ENCODE results near the gene ADGRA1. TPM values are rescaled to one million over a fixed set of nuclear protein-coding genes. Genes with fewer than 3 reads are reported as not detected.

Gene ADGRA1
- total and polyA plus RNA-seq, 2 experiments from 2014 or later: 0.23 to 0.52 TPM

DNA sequence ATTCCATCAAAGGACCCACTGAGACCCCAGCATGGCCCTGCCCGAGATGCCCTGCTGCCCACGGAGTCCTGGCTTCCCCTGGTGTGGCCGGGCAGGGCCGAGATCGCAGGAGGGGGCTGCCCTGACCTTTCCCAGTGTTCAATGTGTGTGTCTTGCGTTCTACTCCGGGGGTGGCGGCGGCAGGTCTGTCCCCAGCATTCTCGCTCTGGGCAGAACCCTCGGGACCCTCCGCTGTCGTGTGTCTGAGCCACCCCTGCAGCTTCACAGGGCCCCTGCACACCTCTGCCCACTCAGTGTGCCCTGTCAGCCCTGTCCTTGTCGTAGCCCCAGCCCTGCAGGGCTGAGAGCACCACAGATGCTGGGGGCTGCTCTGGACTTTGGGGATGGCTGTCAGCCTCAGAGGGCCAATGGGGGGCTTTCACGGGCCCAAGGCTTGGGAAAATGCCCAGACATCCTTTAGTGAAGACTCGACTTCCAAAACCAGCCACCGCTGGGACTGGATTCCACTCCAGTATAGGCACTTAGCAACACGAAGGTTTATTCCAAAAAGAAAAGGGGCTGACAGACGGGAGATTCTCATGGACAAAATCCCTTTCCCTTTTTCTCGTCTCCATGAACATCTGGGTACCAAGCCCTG is 42.3 kb downstream of the ADGRA1 start (continued):
- TF ChIP-seq, protein P1, sequence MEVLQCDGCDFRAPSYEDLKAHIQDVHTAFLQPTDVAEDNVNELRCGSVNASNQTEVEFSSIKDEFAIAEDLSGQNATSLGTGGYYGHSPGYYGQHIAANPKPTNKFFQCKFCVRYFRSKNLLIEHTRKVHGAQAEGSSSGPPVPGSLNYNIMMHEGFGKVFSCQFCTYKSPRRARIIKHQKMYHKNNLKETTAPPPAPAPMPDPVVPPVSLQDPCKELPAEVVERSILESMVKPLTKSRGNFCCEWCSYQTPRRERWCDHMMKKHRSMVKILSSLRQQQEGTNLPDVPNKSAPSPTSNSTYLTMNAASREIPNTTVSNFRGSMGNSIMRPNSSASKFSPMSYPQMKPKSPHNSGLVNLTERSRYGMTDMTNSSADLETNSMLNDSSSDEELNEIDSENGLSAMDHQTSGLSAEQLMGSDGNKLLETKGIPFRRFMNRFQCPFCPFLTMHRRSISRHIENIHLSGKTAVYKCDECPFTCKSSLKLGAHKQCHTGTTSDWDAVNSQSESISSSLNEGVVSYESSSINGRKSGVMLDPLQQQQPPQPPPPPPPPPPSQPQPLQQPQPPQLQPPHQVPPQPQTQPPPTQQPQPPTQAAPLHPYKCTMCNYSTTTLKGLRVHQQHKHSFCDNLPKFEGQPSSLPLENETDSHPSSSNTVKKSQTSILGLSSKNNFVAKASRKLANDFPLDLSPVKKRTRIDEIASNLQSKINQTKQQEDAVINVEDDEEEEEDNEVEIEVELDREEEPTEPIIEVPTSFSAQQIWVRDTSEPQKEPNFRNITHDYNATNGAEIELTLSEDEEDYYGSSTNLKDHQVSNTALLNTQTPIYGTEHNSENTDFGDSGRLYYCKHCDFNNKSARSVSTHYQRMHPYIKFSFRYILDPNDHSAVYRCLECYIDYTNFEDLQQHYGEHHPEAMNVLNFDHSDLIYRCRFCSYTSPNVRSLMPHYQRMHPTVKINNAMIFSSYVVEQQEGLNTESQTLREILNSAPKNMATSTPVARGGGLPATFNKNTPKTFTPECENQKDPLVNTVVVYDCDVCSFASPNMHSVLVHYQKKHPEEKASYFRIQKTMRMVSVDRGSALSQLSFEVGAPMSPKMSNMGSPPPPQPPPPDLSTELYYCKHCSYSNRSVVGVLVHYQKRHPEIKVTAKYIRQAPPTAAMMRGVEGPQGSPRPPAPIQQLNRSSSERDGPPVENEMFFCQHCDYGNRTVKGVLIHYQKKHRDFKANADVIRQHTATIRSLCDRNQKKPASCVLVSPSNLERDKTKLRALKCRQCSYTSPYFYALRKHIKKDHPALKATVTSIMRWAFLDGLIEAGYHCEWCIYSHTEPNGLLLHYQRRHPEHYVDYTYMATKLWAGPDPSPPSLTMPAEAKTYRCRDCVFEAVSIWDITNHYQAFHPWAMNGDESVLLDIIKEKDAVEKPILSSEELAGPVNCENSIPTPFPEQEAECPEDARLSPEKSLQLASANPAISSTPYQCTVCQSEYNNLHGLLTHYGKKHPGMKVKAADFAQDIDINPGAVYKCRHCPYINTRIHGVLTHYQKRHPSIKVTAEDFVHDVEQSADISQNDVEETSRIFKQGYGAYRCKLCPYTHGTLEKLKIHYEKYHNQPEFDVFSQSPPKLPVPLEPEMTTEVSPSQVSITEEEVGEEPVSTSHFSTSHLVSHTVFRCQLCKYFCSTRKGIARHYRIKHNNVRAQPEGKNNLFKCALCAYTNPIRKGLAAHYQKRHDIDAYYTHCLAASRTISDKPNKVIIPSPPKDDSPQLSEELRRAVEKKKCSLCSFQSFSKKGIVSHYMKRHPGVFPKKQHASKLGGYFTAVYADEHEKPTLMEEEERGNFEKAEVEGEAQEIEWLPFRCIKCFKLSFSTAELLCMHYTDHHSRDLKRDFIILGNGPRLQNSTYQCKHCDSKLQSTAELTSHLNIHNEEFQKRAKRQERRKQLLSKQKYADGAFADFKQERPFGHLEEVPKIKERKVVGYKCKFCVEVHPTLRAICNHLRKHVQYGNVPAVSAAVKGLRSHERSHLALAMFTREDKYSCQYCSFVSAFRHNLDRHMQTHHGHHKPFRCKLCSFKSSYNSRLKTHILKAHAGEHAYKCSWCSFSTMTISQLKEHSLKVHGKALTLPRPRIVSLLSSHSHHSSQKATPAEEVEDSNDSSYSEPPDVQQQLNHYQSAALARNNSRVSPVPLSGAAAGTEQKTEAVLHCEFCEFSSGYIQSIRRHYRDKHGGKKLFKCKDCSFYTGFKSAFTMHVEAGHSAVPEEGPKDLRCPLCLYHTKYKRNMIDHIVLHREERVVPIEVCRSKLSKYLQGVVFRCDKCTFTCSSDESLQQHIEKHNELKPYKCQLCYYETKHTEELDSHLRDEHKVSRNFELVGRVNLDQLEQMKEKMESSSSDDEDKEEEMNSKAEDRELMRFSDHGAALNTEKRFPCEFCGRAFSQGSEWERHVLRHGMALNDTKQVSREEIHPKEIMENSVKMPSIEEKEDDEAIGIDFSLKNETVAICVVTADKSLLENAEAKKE (CRISPR knock-in tag; IDR thresholded peaks at IDR 0.05): no peak
- TF ChIP-seq STAT1 (IDR thresholded peaks at IDR 0.05; ENCODE audit: unreplicated experiment): no peak
- no peak for TF ChIP-seq EZH2phosphoT487 (IDR thresholded peaks at IDR 0.05; ENCODE audit: unreplicated experiment)
- TF ChIP-seq CREB1 (CRISPR knock-in tag; IDR thresholded peaks at IDR 0.05; ENCODE audit: low read depth): no peak
- TF ChIP-seq NANOG (IDR thresholded peaks at IDR 0.05; ENCODE audit: borderline replicate concordance): no peak
- TF ChIP-seq EZH2 (IDR thresholded peaks at IDR 0.05; ENCODE audit: low read depth, unreplicated experiment): no peak
- TF ChIP-seq ZNF331 (CRISPR knock-in tag; IDR thresholded peaks at IDR 0.05; ENCODE audit: low read depth): no peak
- TF ChIP-seq, protein P2, sequence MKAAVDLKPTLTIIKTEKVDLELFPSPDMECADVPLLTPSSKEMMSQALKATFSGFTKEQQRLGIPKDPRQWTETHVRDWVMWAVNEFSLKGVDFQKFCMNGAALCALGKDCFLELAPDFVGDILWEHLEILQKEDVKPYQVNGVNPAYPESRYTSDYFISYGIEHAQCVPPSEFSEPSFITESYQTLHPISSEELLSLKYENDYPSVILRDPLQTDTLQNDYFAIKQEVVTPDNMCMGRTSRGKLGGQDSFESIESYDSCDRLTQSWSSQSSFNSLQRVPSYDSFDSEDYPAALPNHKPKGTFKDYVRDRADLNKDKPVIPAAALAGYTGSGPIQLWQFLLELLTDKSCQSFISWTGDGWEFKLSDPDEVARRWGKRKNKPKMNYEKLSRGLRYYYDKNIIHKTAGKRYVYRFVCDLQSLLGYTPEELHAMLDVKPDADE (IDR thresholded peaks at IDR 0.05): no peak
- no peak for TF ChIP-seq POLR2AphosphoS5 (IDR thresholded peaks at IDR 0.05; ENCODE audit: low read depth)
- TF ChIP-seq JUNB (IDR thresholded peaks at IDR 0.05; ENCODE audit: unreplicated experiment): no peak
